ENCODE measurements around the gene KLHL17. TPM values are rescaled to one million over a fixed set of nuclear protein-coding genes. Genes with fewer than 3 reads are reported as not detected.

KLHL17 gene
- total RNA-seq, 3 donors from 2014 or later: 9.0 to 14.7 (median 11.0) TPM

DNA sequence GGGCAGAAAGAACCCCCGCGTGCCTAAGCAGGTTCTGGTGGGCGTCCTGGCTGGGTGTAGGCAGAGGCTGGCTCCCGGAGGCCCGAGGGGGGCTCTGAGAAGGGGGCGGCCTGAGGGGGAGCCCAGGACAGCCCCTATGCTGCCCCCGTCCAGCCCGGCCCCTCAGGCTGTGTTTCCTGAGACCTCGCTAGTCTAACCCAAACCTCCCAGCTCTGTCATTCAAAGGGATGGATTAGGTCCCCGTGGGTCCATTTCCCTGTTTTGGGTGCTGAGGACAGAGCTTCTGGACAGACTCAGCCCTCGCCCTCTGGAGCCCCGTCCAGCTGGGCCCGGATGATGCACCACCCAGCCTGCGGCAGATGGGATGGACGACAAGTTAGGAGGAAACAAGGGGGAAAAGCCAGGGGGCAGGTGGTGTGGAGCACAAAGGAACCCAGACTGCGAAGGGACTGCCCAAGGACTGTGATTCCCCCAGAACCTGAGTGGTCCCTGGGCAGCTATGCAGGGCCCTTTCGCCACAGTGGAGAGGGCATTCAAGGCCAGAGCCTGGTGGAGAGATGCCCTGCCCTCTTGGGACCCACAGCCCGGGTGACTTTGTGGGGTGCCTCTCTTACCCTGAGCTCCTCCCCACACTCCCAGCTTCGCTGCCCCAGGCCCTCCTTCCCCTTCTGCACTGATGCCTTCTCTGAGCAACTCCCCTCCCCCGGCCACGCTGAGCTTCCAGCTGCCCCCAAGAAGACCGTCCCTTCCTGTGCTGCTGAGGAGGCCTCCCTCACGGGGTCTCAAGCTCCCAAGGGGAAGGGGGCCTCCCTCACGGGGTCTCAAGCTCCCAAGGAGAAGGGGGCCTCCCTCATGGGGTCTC is 36.7 kb downstream of the KLHL17 start:
- DNase-seq: peak in 2 of 3 donors; percentile 25 to 48
- Histone ChIP-seq H3K9me3 (peaks cover 2% of the 10 kb centered on the region), H3K4me1 (ENCODE audit: low read depth) (peaks cover 27% of the 10 kb centered on the region), H3K36me3 (ENCODE audit: low read depth) (no peaks in the 10 kb centered on the region), H3K4me3 (no peak overlapping the region)
- TF ChIP-seq CTCF (IDR thresholded peaks at IDR 0.05): no peak
- ATAC-seq: no peak
- intact Hi-C loops (cut with DNase I, micrococcal nuclease): no loop called here

- Histone ChIP-seq H3K36me3 (ENCODE audit: low read depth) (no peaks in the 10 kb centered on the region), H3K4me1 (ENCODE audit: low read depth) (peaks cover 27% of the 10 kb centered on the region), H3K4me3 (no peak overlapping the region), H3K9me3 (no peaks in the 10 kb centered on the region)
- DNase-seq (peak in 1 of 3 donors; percentile 33), ATAC-seq (no peak)
- intact Hi-C loops (cut with DNase I, micrococcal nuclease): no loop called here
- TF ChIP-seq CTCF (IDR thresholded peaks at IDR 0.05): no peak
Measured at GRCh38 chr1:997713-997992, 37.3 kb downstream of the KLHL17 start.

DNA sequence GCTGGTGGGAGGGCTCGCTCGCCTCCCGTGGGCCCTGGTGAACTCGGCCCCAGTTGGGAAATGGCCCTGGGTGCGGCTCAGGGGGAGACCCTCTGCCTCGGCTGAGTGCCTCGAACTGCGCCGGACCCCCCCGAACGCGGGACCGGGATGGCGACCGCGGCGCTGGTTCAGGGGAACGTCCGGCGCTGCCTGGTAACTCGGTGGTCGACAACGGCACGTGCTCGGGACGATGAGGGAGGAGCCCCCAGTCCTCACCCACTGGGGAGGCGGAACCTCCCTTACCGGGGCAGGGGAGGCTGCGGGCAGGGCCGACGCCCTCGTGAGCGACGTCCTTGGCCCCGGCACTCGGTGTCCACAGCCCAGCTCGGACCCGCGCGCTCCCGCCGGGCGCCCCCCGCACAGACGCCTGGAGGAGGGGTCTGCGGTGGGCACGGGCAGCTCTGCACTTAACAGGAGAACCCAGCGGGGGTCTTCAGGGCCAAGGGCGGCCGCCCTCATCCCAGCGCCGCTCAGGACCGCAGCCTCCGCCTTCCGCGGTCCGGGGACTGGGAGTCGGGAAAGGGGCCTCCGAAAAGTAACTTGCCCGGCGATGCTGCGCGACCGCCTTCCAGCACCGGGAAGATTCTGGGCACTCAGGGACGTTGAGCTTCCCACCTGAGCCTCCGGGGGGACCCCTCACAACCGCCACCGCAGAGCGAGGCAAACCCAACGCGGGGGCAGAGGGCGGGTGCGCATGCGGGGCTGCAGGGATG is 37.8 kb downstream of the KLHL17 start:
- no peak overlapping the region for H3K4me3 ChIP-seq
- no peak for TF ChIP-seq CTCF (IDR thresholded peaks at IDR 0.05)
- ATAC-seq: no peak
- peaks cover 27% of the 10 kb centered on the region for H3K4me1 ChIP-seq (ENCODE audit: low read depth)
- DNase-seq: peak in 2 of 3 donors; percentile 39 to 56
- intact Hi-C loops (cut with DNase I, micrococcal nuclease): no loop called here
- H3K36me3 ChIP-seq (ENCODE audit: low read depth): no peaks in the 10 kb centered on the region
- H3K9me3 ChIP-seq: no peaks in the 10 kb centered on the region

GRCh38 chr1:998745-998994 is 38.3 kb downstream of the KLHL17 start:
- Histone ChIP-seq H3K36me3 (ENCODE audit: low read depth) (no peaks in the 10 kb centered on the region), H3K9me3 (no peaks in the 10 kb centered on the region), H3K4me1 (ENCODE audit: low read depth) (peaks cover 27% of the 10 kb centered on the region), H3K4me3 (no peak overlapping the region)
- TF ChIP-seq CTCF (IDR thresholded peaks at IDR 0.05): no peak
- no peak for DNase-seq
- ATAC-seq: no peak
- intact Hi-C loops (cut with DNase I, micrococcal nuclease): no loop called here

- no peak for TF ChIP-seq CTCF (IDR thresholded peaks at IDR 0.05)
- ATAC-seq: peak; percentile 22
Measured at GRCh38 chr1:998995-999724, 38.8 kb downstream of the KLHL17 start.

More at GRCh38 chr1:998995-999724, 38.8 kb downstream of the KLHL17 start:
- intact Hi-C loops (cut with DNase I, micrococcal nuclease): no loop called here
- Histone ChIP-seq H3K36me3 (ENCODE audit: low read depth) (no peaks in the 10 kb centered on the region), H3K4me3 (peak overlapping the region; percentile 22), H3K4me1 (ENCODE audit: low read depth) (peaks cover 27% of the 10 kb centered on the region), H3K9me3 (no peaks in the 10 kb centered on the region)
- DNase-seq: peak; percentile 30 to 66 (median 65)

Data from mucosa of descending colon (tissue), 3 donors.